ENCODE data around the gene SH2D2A.

DNA sequence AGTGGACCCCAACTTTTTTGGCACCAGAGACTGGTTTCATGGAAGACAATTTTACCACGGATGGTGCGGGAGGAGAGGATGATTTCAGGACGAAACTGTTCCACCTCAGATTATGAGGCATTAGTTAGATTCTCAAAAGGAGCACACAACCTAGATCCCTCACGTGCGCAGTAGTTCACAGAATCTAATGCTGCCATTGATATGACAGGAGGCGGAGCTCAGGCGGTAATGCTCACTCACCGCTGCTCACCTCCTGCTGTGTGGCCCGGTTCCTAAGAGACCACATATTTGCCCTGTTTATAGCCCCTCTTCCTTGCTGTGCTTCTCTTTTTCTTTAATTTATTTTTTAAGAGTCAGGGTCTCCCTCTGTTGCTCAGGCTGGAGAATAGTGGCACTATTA is 48.6 kb upstream of the SH2D2A start:
- TF ChIP-seq ESRRA (CRISPR knock-in tag; IDR thresholded peaks at IDR 0.05; ENCODE audit: borderline replicate concordance), result no peak
- TF ChIP-seq KAT7 (CRISPR knock-in tag; IDR thresholded peaks at IDR 0.05; ENCODE audit: borderline replicate concordance), result no peak
- no peak for TF ChIP-seq ZNF317 (CRISPR knock-in tag; IDR thresholded peaks at IDR 0.05; ENCODE audit: borderline replicate concordance, low read depth)
- TF ChIP-seq, protein P1, sequence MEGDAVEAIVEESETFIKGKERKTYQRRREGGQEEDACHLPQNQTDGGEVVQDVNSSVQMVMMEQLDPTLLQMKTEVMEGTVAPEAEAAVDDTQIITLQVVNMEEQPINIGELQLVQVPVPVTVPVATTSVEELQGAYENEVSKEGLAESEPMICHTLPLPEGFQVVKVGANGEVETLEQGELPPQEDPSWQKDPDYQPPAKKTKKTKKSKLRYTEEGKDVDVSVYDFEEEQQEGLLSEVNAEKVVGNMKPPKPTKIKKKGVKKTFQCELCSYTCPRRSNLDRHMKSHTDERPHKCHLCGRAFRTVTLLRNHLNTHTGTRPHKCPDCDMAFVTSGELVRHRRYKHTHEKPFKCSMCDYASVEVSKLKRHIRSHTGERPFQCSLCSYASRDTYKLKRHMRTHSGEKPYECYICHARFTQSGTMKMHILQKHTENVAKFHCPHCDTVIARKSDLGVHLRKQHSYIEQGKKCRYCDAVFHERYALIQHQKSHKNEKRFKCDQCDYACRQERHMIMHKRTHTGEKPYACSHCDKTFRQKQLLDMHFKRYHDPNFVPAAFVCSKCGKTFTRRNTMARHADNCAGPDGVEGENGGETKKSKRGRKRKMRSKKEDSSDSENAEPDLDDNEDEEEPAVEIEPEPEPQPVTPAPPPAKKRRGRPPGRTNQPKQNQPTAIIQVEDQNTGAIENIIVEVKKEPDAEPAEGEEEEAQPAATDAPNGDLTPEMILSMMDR (IDR thresholded peaks at IDR 0.05), result no peak
- no peak for TF ChIP-seq IRF2 (CRISPR knock-in tag; IDR thresholded peaks at IDR 0.05; ENCODE audit: borderline replicate concordance, low read depth)
- TF ChIP-seq TCF7 (CRISPR knock-in tag; IDR thresholded peaks at IDR 0.05; ENCODE audit: low read depth), result no peak

All from WTC11 (cell line).